ENCODE measurements around the gene SLC2A1.
"Not testable (repeated sequence)": the region's sequence is repeated elsewhere in the genome, so short reads cannot be mapped to it uniquely, and the experiment has no call there.

Gene SLC2A1

DNA sequence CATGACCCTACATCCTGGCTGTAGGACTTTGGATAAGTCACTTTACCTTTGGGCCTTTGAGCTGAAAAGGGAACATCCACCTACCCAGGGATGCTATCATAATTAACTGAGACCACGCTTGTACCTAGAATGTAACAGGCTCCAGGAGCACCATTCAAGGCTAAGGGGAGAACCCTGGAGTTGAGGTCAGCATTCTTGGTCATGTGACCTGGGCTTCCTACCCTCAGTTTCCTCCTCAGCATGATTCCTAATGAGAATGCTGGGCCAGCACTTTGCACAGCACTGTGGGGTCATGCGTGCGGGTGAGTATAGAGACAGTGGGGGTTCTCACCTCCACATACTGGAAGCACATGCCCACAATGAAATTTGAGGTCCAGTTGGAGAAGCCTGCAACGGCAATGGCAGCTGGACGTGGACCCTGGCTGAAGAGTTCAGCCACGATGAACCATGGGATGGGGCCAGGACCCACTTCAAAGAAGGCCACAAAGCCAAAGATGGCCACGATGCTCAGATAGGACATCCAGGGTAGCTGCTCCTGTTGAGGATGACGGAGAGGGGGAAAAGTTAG, 31.3 kb downstream of the SLC2A1 start:
- DNase-seq: no peak

DNA sequence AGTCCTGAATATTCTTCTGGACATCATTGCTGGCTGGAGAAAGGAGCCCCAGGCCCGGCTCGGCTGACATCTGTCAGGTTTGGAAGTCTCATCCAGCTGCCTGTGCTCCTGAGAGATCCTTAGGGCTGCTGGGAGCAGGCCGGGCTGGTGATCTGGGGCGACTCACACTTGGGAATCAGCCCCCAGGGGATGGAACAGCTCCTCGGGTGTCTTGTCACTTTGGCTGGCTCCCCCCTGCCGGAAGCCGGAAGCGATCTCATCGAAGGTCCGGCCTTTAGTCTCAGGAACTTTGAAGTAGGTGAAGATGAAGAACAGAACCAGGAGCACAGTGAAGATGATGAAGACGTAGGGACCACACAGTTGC, 31.8 kb downstream of the SLC2A1 start:
- no peak for DNase-seq

DNA sequence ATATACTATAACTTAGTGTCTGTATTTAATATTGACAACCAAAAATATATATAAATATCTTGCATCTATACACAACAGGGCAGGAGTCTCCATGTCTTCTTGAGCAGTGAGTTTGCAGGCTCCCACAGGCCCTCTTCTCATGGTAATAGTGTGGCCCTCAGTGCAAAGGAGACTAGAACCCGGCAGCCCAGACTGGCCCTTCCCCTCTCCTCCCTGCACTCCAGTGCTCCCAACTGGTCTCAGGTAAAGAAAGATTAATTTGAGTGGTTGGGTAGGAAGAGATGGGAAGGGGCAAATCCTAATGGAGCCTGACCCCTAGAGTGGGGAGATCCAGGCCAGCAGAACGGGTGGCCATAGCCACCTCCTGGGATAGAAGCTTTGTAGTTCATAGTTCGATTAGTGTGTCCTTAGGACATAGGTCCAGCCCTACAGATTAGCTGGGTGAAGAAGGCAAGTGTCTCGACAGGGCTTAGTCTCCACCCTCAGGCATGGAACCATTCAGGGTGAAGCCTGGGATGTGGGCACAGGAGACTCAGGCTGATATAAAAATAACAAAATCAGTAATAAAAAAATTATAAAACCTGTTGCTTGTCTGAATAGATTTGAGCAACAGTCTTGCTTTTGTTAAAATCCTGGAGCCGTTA, 32.3 kb downstream of the SLC2A1 start:
- no peak for DNase-seq

DNA sequence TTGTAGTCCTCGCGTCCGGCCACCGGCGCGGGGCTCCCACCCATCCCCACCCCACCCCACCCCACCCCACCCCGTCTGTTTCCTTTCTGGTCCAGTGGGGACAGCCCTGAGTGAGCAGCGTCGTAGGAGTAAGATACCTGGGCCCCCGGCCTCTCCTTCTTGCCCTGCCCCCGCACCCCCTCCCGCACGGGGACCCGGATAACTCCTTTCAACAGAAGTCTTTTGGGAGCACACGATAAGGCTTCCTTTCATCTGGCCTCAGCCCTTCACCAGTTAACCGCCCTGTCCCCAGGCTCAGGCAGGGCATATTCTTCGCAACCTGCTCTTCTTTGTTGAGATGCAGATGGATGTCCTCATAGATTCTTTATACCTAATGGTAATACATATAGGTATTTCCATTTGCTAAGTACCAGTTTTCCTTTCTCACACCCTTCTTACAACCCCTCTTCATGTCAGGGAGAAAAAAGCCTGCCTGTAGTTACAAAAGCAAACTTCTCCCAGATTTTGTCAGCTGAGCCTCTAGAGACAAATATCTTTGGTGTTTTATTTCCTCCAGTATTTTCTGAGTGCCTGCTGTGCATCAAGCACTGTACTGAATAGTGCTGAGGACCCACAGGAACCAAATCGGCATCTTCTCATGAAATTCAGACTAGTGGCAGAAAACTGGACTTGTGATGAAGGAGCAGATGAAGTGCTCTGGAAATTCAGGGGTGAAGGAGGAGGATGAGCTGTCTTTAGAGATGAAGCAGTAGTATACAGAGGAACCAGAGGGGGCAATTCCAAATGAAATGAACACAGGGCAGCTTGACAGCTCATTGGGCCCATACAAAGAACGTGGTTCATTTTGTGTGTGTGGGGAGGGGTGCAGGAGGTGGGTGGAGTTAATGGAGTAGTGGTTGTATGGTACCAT, 33.6 kb downstream of the SLC2A1 start:
- DNase-seq: peak; percentile 27

DNA sequence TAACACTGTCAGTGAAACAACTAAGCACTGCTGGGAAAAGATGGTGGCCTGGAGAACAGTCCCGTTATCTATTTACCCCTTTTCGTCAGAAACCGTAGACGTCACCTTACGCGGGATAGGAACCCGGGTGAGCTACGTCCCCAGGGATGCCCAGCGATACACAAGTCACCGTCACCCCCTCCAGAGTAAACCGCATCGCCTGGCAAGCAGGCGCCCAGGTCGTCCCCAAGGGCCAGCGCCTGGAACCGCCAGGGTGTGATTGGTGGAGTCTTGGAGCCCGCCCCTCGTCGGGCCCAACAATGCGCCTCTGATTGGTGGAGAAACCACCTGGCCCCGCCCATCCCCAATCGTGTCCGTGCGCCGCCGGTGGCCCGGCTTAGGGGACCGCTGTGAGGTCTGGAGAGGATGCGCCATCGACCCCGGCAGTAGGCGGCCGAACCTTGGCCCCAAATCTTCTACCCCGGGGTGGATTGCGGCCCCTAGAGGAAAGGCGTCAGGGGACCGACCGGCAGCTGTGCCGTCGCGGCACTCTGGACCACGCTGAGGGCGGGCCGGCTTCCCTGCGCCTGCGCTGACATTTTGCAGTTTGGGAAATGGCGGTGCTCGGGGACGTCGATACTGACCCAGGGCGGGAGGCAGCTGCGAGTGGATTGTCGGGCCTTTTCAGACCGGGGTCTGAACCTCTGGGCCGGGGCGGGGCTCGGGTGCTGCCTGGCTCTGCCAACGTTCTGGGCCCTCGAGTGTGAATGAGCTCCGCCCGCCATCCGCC, 34.4 kb downstream of the SLC2A1 start:
- peak; percentile 96 for DNase-seq

DNA sequence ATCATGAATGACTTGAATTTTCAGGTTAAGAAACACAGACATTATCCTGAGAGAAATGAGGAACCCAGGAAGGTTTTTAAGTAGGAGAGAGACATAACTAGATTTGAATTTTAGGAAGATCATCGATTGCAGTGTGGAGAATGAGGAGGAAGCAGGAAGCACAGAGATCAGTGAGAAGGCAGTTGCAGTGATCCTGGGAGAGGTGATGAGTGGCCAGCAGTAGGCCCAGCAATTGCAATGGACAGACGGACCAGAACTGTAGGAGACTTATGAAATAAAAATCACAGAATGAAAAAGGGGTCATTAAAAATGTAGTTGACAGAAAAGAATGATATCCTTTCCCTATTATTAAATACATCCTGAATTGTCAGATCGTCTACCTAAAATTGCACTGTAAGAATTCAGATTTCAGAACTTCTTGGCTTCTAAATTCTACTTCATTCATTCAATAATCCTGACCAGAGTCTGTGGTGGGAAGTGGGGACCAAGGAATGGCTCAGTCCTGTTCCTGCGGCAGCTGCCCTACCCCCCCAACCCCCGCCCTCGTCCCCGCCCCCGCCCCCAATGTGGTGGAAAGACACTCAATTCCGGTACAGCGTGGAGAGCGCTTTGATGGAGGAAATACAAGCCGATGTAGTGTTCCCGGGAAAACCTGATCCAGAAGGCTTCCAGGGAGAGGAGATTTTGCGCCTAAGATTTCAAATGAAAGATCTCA, 35.1 kb downstream of the SLC2A1 start:
- no peak for DNase-seq

DNA sequence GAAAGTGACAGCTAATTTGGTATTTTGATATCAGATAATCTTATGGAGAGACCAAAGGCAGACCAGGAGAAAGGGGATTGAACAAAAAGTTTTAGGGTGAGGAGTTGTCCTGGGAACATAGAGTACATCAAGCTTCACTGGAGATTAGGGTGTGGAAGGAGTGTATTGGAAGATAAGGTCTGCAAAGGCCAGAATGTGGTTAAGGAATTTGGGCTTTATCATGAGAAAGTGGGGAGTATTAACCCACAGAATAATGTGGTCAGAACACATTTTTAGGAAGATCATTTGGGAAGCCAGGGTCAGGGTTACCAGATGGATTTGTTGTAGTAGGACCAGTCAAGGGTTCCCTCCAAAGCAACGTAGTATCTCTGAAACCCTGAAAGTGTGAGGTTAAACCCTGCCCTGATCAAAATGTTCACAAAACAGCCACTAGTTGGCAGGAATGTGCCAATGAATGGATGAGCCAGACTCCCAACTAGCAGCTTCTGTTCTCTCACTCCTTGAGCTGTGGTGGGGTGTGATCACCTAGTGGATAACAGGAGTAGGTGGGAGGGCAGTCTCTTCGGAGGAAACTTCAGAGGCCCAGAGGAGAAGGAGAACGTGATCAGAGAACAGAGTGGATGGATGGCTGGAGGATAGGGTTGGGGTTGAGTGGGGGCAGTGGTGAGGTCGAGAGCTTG, 35.8 kb downstream of the SLC2A1 start:
- peak; percentile 50 for DNase-seq

DNA sequence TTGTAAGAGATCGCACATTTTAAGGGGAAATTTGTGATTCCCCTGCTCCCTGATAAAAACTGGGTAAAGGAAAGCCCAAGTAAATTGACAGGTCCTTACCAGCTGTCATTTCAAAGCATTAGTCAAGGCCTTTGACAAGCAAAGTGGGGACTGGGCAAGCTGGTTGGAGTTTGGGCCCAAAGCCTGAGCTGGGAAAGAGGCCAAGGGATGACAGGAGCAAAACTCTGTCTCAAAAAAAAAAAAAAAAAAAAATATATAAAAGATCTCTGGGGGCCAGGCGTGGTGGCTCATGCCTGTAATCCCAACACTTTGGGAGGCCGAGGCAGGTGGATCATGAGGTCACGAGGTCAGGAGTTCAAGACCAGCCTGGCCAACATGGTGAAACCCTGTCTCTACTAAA, 36.9 kb downstream of the SLC2A1 start:
- no peak for DNase-seq

DNA sequence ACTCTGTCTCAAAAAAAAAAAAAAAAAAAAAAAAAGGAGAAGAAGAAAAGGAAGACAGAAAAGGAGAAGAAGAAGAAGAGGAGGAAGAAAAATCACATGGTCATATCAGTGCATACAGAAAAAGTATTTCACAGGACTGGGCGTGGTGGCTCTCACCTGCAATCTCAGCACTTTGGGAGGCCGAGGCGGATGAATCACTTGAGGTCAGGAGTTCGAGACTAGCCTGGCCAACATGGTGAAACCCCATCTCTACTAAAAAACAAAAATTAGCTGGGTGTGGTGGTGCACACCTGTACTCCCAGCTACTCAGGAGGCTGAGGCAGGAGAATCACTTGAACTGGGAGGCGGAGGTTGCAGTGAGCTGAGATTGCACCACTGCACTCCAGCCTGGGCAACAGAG, 39.0 kb downstream of the SLC2A1 start:
- DNase-seq: not testable (repeated sequence)

DNA sequence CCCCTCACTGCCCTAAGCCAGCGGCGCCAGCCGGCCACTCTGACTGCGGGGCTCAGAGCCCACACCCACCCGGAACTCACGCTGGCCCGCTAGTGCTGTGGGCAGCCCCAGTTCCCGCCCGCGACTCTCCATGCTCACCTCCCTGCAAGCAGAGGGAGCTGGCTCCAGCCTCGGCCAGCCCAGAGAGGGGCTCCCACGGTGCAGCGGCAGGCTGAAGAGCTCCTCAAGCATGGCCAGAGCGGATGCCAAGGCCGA, 41.5 kb downstream of the SLC2A1 start:
- no peak for DNase-seq

DNA sequence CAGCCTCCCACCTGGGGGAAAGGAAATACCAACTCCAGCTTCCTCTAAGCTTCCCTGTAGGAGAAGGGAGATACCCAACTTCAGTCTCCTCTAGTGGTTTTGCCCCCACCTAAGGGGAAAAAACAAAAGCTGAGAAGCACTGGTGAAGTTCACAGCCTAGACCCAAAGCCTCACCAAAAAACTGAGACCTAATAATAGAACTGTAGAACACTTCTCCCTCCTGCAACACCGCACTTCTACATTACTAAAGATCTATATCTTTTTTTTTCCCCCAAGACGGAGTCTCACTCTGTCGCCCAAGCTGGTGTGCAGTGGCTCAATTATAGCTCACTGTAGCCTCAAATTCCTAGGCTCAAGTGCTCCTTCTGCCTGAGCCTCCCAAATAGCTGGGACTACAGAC, 43.2 kb downstream of the SLC2A1 start:
- no peak for DNase-seq

DNA sequence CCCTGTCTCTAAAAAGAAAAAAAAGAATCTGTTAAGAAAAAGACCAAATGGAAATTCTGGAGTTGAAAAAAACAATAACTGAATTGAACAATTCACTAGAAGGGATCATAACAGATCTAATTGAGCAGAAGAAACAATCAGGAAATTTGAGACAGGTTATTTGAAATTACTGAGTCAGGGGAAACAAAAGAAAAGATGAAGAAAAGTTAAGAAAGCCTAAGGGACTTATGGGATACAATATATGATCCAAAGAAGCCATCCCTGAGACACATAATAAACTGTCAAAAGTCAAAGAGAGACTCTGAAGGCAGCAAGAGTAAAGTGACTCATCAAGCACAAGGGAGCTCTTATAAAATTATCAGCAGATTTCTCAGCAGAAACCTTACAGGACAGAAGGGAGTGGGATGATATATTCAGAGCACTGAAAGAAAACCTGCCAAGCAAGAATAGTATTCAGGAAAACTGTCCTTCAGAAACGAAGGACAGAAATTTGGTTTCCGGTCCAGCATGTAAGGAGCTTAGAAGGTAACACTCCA, 44.5 kb downstream of the SLC2A1 start:
- no peak for DNase-seq

DNA sequence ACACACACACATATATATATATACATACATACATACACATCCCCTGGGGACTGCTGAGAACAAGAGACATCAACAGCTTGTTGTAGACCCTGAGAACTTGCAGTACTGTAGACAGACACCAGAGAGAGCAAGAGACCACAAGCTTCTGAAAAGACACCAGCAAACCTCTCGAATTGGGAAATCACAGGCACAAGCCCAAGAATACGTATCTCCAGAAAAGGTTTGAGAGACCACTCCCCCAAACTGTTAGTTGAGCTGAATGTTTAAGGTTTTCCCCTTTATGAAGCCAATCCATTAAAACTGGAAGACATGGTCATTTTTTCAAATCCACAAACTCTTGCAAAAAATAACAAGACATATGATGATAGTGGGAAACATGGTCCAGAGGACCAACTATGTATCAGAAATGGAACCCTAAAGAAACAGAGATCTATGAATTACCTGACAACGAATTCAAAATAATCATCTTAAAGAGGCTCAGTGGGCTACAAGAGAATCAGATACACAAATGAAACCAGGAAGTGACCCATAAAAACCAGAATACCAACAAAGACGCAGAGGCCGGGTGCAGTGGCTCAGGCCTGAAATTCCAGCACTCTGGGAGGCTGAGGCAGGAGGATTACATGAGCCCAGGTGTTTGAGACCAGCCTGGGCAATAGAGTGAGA, 45.1 kb downstream of the SLC2A1 start:
- DNase-seq: peak; percentile 0

DNA sequence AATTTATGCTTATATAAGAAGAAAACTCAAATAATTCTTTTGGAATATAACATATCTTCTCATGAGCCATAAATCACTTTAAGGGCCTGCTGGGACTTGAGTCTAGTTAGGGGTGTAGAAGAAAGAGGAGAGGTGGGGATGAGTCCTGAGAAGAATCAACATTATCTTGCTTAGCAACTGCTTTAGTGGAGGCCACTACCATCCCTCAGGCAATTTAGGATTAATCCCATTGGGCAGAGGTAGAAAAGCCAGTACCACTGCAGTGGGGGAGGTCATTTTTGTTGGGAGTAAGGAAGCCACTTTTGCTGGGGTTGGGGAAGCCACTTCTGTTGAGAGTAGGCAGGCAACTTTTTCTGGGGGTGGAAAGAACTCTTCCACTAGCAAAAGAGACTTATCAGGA, 47.7 kb downstream of the SLC2A1 start:
- DNase-seq: no peak

DNA sequence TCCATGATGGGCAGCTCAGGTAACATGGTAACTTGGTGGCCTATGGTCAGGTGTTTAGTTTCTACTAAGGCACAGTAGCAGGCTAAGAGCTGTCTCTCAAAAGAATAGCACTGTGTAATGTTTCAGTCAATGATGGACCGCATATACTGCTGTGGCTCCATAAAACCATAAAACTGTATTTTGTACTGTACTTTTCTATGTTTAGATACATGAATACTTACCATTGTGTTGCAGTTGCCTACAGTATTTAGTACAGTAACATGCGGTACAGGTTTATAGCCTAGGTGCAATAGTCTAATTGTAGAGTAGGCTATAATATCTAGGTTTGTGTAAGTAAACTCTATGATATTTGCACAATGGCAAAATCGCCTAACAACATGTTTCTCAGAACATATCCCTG, 50.6 kb downstream of the SLC2A1 start:
- DNase-seq: no peak

DNA sequence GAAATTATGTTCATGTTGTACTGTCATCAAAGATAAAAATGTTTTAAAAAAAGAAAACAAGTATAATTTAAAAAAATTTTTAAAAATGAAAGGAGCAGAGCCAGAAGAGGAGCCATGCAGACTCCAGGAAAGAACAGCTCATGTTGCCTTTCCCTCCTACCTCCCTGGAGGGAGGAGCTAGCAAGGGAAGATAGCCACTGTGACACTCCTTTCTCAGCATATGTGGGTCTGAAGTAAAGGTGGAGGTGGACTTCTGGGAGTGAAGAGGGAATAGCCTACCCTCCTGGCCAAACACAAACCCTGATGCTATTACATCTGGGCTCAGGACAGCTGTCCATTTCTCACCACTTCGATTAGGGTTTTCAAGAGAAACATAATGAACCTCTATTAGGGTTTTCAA, 54.2 kb downstream of the SLC2A1 start:
- no peak for DNase-seq

DNA sequence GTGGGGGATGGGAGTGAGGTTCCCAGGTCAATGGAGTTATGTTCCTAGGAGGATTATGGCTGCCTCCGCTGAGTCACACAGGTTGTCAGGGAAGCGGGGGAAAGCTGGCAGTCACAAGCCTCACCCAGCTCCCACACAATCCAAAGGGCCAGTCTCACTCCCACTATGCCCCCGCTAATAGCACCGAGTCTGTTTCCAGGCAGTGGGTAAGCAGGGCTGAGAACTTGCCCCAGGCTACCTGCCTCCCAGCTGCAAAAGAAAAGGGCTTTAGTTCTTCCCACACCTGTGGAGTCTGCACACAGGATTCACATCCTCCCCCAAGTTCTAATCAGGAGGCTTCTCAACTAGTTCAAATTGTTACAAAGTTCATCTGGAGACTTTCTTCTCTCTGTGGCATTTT, 58.7 kb downstream of the SLC2A1 start:
- not testable (repeated sequence) for DNase-seq

DNA sequence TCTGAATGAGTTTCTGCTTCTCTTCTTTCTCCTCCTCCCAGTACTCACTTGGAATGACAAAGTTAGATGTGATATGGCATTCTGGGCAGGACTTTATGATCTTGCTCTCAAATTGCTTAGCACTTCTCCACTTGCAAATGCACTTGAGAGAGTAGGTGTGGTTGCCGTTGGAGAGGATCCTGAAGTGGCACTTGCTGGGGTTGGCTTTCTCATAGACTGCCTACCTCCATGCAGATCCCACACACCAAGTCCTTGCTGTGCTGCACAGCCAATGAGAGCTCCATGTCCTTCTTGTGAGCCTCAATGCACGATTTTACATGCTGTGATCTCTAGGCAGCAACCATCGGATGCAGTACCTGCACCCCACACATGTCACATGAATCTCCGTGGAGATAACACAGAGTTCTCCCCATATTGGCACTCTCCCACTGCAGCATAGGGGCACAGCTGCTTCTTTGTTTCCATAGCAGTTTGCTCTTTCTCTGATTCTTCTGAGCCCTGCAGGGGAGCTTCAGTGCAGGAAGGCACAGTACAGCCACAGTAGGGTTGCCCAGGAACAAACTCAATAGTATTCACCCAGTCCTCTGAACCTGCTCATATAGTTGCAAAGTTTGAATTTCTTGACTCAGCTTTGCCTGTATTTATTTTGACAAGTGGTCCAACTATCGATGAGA, 67.1 kb downstream of the SLC2A1 start:
- peak; percentile 97 for DNase-seq

DNA sequence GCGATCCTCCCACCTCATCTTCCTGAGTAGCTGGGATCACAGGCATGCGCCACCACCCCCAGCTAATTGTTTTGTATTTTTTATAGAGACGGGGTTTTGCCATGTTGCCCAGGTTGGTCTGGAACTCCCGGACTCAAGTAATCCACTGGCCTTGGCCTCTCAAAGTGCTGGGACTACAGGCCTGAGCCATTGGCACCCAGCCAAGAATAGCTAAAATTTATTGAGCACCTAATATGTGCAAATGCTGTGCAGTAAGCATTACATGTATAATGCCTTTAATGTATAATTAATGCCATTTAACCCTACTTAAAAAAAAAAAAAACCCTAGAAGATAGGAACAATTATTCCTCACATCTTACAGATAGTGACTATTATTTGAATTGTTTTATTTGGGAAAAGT, 69.4 kb downstream of the SLC2A1 start:
- DNase-seq: no peak

DNA sequence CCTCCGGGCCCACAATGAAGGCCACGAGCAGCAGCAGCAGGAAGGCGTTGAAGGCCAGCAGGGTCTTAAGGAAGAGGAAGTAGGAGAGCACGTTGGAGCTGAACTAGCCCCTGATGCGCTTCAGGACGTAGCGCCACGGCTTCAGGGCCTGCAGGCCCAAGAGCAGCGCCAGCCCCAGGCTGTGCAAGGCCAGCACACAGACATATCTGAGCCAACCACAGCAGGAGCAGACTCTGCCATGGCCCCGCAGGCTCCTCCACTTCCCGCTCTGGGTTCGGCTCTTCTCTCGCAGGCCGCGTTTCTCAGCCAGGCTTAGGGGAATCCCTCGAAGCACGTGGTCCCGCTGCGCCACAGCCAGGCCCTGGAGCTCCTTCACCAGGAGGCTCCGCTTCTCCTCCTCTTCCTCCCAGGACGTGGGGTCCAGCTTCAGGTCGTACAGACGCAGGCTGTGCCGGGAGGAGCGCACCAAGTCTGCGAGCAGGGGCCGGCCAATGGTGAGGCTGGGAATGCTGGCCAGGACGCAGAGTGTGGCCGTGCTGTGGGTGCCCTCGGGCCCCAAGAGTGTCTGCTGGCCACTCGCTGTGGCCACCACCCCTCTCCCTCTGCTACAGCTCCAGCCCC, 70.5 kb downstream of the SLC2A1 start:
- DNase-seq: no peak

DNA sequence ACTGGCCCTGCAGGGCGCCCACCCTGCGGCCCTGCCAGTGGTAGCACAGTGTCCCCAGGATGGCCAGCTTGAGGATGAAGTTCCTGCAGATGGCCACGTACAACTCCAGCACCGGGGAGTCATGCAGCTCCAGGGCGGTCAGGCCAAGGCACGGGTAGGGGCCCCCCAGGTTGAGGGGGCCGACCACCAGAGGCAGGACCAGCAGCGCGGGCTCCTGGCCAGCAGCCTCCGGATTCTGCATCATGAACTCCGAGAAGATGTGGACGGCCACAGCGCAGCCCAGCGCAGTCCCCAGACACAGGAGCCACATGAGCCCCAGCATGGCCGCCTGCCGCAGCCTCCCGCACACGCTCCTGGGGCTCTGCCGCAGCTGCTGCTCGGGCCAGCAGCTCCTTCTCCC, 71.3 kb downstream of the SLC2A1 start:
- DNase-seq: no peak
